Hematopoietic multipotent progenitor cell treated with erythropoietin and hydrocortisone succinate and interleukin-3 and kit ligand, for 15 days (in vitro differentiated cells): ENCODE measurements around the gene DRC3.

ENCODE experiments used
- DNase-seq: peaks from one replicate; pipeline ENCODE4 v3.0.0-alpha.2; 2015; ENCODE audit warnings: low spot score

The DRC3 gene

GRCh38 chr17:18056214-18056613 is 83.6 kb downstream of the DRC3 start:
- DNase-seq = no peak

- no peak for DNase-seq
Measured at GRCh38 chr17:18059283-18059682, 86.6 kb downstream of the DRC3 start.

GRCh38 chr17:18064053-18064452 is 91.4 kb downstream of the DRC3 start:
- DNase-seq = no peak

- no peak for DNase-seq
Measured at GRCh38 chr17:18065546-18065945, 92.9 kb downstream of the DRC3 start.
